K562 (cell line): ENCODE measurements around the gene UBE3B. TPM values are rescaled to one million over a fixed set of nuclear protein-coding genes. Genes with fewer than 3 reads are reported as not detected.

Experiments
- ATAC-seq: fragments of 200-7000 bp; cut with Tn5 transposase; 3 replicates; pipeline ENCODE4 v1.9.1; 2020; ENCODE audit warnings: moderate library complexity
- BruUV-seq: library from RNA; stranded (reverse); fragments of 400-500 nt; replicated peaks from 2 replicates; lab custom pipeline; 2021; lab: Mats Ljungman, UMichigan
- CTCF ChIA-PET: fragments of 300-600 bp; formaldehyde crosslinking; extraction: SDS; loops from one replicate; lab custom pipeline; 2021; ENCODE audit warnings: low intra/inter-chr PET ratio; lab: Yijun Ruan, JAX
- POLR2A ChIA-PET: fragments of 300-600, 350-650 bp; sonication (Branson Sonifier 250); formaldehyde crosslinking; extraction: SDS; loops from one replicate; lab custom pipeline; 2021; ENCODE audit warnings: antibody characterized with exemption, inconsistent platforms; lab: Yijun Ruan, JAX
- DNase-seq, 4 experiments: peaks; one replicate each; pipeline versions ENCODE4 v3.0.0 to v3.0.0-alpha.2; 2011 to 2018; ENCODE audit warnings: low spot score in 3 of 4, mixed read lengths in 3 of 4; ENCODE audit errors: extremely low read depth in 1 of 4
- FAIRE-seq: peaks from 2 replicates; lab custom pipeline; 2011; peaks lifted over from hg19 to GRCh38; lab: Jason Lieb, UNC
- H2AFZ ChIP-seq: 2 replicates; pipeline ENCODE4 v1.6.0; 2011; ENCODE audit warnings: low read depth, low read length, control low read depth, inconsistent platforms
- H3K27ac ChIP-seq: fragments of 200-600 bp; 3 replicates; pipeline ENCODE4 v1.8.0; 2011; ENCODE audit warnings: low read depth, mild to moderate bottlenecking, control low read depth, inconsistent platforms, low read length, moderate library complexity, mixed read lengths; ENCODE audit errors: extremely low read depth
- H3K27me3 ChIP-seq, 2 experiments: fragments of 300-600 bp in 1 of 2; 2 replicates in 1 of 2; 3 replicates in 1 of 2; pipeline versions ENCODE4 v1.6.0 to v1.8.0; 2011; ENCODE audit warnings: inconsistent platforms in 2 of 2, low read length in 2 of 2, mild to moderate bottlenecking in 1 of 2, mixed read lengths in 1 of 2, moderate library complexity in 1 of 2; ENCODE audit not compliant: control insufficient read depth in 2 of 2, insufficient read depth in 2 of 2
- H3K36me3 ChIP-seq: fragments of 300-600 bp; 3 replicates; pipeline ENCODE4 v1.8.0; 2011; ENCODE audit warnings: mild to moderate bottlenecking, low read length, inconsistent platforms; ENCODE audit not compliant: control insufficient read depth, insufficient read depth
- H3K4me1 ChIP-seq, 2 experiments: fragments of 200-600 bp in 1 of 2; replicated peaks in 1 of 2; 2 replicates in 1 of 2; 3 replicates in 1 of 2; pipeline versions ENCODE4 v1.5.1 to v1.8.0; 2011; ENCODE audit warnings: inconsistent platforms in 2 of 2, low read length in 2 of 2, mild to moderate bottlenecking in 1 of 2, mixed read lengths in 1 of 2, moderate library complexity in 1 of 2; ENCODE audit not compliant: control insufficient read depth in 2 of 2, insufficient read depth in 2 of 2
- H3K4me2 ChIP-seq: 2 replicates; pipeline ENCODE4 v1.6.1; 2011; ENCODE audit warnings: low read length, control low read depth, inconsistent platforms, mixed read lengths; ENCODE audit not compliant: insufficient read depth
- H3K4me3 ChIP-seq: fragments of 200-600 bp; sonication (generic), shearing (Covaris generic); 2 replicates; pipeline ENCODE4 v1.5.1; 2016; ENCODE audit warnings: control low read depth, inconsistent platforms
- H3K79me2 ChIP-seq: fragments of 200-600 bp; 3 replicates; pipeline ENCODE4 v1.8.0; 2011; ENCODE audit warnings: low read length, inconsistent platforms; ENCODE audit not compliant: control insufficient read depth, insufficient read depth
- H3K9ac ChIP-seq, 2 experiments: 2 replicates each; pipeline versions ENCODE4 v1.6.0 to v1.6.1; 2011; ENCODE audit warnings: low read depth in 2 of 2, low read length in 2 of 2, control low read depth in 1 of 2, inconsistent platforms in 1 of 2, mild to moderate bottlenecking in 1 of 2, mixed read lengths in 1 of 2; ENCODE audit not compliant: insufficient read depth in 1 of 2
- H3K9me1 ChIP-seq: one replicate; pipeline ENCODE4 v1.6.0; 2011; ENCODE audit warnings: inconsistent platforms, mild to moderate bottlenecking, low read length, moderate library complexity; ENCODE audit not compliant: control insufficient read depth, insufficient read depth
- H3K9me3 ChIP-seq: replicated peaks from 2 replicates; pipeline ENCODE4 v1.5.1; 2011; ENCODE audit warnings: low read depth, low read length, inconsistent platforms; ENCODE audit not compliant: control insufficient read depth, insufficient read depth
- H4K20me1 ChIP-seq: replicated peaks from 2 replicates; pipeline ENCODE4 v1.6.1; 2011; ENCODE audit warnings: low read length, inconsistent platforms, mixed read lengths; ENCODE audit not compliant: control insufficient read depth, insufficient read depth
- HLTF ChIP-seq: fragments of 450-650 bp; IDR thresholded peaks from 2 replicates; pipeline ENCODE4 v1.6.1; 2016
- NBN ChIP-seq: fragments of 450-650 bp; IDR thresholded peaks from 2 replicates; pipeline ENCODE4 v1.6.1; 2016; ENCODE audit warnings: low read depth, mild to moderate bottlenecking
- TCF7 ChIP-seq: sonication (generic); IDR thresholded peaks from 2 replicates; pipeline ENCODE4 v1.6.1; 2016; ENCODE audit warnings: antibody characterized with exemption, borderline replicate concordance
- ZC3H8 ChIP-seq: fragments of 450-650 bp; IDR thresholded peaks from 2 replicates; pipeline ENCODE4 v1.6.1; 2017
- ZNF140 ChIP-seq: fragments of 250-450 bp; sonication (Bioruptor Pico); IDR thresholded peaks from 2 replicates; pipeline ENCODE4 v1.8.0; 2021; ENCODE audit warnings: moderate library complexity, mild to moderate bottlenecking, inconsistent platforms
- ZNF436 ChIP-seq: fragments of 250-450, 450-650 bp; sonication (Bioruptor Pico); formaldehyde crosslinking; IDR thresholded peaks from 2 replicates; pipeline ENCODE4 v1.7.0; 2020; ENCODE audit warnings: mild to moderate bottlenecking
- WGBS: fragments of 100-300 bp; shearing (Covaris generic); methylation state at CpG from one replicate; pipeline ENCODE4 v1.1.6; 2016; ENCODE audit warnings: low coverage, mixed read lengths; ENCODE audit not compliant: insufficient coverage; ENCODE audit errors: missing lambda C conversion rate; 5-methylcytosine and 5-hydroxymethylcytosine counted together
- in situ Hi-C: fragments of 300-500 bp; cut with MboI; formaldehyde crosslinking; loops from 4 replicates; pipeline ENCODE4 v1.15.0; 2018; ENCODE audit warnings: inconsistent platforms, mixed read lengths
- intact Hi-C: fragments of 100-400 bp; cut with micrococcal nuclease; formaldehyde crosslinking; loops from 2 replicates; pipeline ENCODE4 v1.14.2; 2022
- polyA plus RNA-seq, 8 experiments: library from polyadenylated mRNA; depleted of rRNA in 4 of 8; stranded (reverse) in 5 of 8; unstranded in 3 of 8; fragments of >200 nt; fragmentation: Nextera tagmentation in 2 of 8; fragmentation: Illumina TruSeq in 1 of 8; extraction: Ambion mirVana in 2 of 8; extraction: Trizol in 1 of 8; gene quantifications; 2 replicates each; pipeline versions ENCODE4 v1.2.1 to v1.2.3, GENCODE V29; 2011 to 2014; ENCODE audit warnings: inconsistent platforms in 1 of 8, missing spikeins in 1 of 8
- total RNA-seq, 7 experiments: library from RNA; depleted of rRNA in 6 of 7; stranded (reverse); fragments of >200 nt in 6 of 7; fragmentation: Illumina TruSeq in 2 of 7; extraction: Trizol in 2 of 7; gene quantifications; 2 replicates each; pipeline versions ENCODE4 v1.2.1 to v1.2.3, GENCODE V29; 2011 to 2021; ENCODE audit warnings: low replicate concordance in 1 of 7
- TF ChIP-seq, protein P1 (sequence below): sonication (generic); formaldehyde crosslinking; IDR thresholded peaks from 2 replicates; pipeline ENCODE4 v1.8.0; 2023; ENCODE audit warnings: missing genetic modification reagents, mild to moderate bottlenecking, borderline replicate concordance
- TF ChIP-seq, protein P2 (sequence below): sonication (generic); formaldehyde crosslinking; IDR thresholded peaks from 2 replicates; pipeline ENCODE4 v1.8.1; 2022; ENCODE audit warnings: missing genetic modification reagents

The UBE3B gene
- total and polyA plus RNA-seq, 9 of the 15 experiments (the other 6 are each of a cell fraction or from before 2014, with no cell fraction given): 7.6 to 23.6 (median 15.5) TPM

- in situ Hi-C loops: no loop called here
- H3K4me3 ChIP-seq: no peak overlapping the region
- no peak for DNase-seq
- BruUV-seq: no TSS peak
- H2AFZ ChIP-seq: no peak overlapping the region
- no peaks in the 10 kb centered on the region for H3K27me3 ChIP-seq
- H3K27ac ChIP-seq: no peak overlapping the region
- H3K79me2 ChIP-seq: no peaks in the 10 kb centered on the region
- no peak for FAIRE-seq
- H3K36me3 ChIP-seq: peaks cover 43% of the 10 kb centered on the region; the same call in 2 of the 3 replicates
- H3K4me2 ChIP-seq: no peak overlapping the region
- WGBS: 90% methylated on average over 8 of the region's 8 CpGs
- no peak overlapping the region for H3K9ac ChIP-seq
- H4K20me1 ChIP-seq: no peaks in the 10 kb centered on the region
- CTCF ChIA-PET: no interaction called here
- POLR2A ChIA-PET: no interaction called here
- H3K9me1 ChIP-seq: no peaks in the 10 kb centered on the region
- TF ChIP-seq ZC3H8 (no peak), NBN (no peak), HLTF (no peak), ZNF140 (CRISPR knock-in tag) (no peak), ZNF436 (no peak), TCF7 (no peak)
- TF ChIP-seq, protein P1, sequence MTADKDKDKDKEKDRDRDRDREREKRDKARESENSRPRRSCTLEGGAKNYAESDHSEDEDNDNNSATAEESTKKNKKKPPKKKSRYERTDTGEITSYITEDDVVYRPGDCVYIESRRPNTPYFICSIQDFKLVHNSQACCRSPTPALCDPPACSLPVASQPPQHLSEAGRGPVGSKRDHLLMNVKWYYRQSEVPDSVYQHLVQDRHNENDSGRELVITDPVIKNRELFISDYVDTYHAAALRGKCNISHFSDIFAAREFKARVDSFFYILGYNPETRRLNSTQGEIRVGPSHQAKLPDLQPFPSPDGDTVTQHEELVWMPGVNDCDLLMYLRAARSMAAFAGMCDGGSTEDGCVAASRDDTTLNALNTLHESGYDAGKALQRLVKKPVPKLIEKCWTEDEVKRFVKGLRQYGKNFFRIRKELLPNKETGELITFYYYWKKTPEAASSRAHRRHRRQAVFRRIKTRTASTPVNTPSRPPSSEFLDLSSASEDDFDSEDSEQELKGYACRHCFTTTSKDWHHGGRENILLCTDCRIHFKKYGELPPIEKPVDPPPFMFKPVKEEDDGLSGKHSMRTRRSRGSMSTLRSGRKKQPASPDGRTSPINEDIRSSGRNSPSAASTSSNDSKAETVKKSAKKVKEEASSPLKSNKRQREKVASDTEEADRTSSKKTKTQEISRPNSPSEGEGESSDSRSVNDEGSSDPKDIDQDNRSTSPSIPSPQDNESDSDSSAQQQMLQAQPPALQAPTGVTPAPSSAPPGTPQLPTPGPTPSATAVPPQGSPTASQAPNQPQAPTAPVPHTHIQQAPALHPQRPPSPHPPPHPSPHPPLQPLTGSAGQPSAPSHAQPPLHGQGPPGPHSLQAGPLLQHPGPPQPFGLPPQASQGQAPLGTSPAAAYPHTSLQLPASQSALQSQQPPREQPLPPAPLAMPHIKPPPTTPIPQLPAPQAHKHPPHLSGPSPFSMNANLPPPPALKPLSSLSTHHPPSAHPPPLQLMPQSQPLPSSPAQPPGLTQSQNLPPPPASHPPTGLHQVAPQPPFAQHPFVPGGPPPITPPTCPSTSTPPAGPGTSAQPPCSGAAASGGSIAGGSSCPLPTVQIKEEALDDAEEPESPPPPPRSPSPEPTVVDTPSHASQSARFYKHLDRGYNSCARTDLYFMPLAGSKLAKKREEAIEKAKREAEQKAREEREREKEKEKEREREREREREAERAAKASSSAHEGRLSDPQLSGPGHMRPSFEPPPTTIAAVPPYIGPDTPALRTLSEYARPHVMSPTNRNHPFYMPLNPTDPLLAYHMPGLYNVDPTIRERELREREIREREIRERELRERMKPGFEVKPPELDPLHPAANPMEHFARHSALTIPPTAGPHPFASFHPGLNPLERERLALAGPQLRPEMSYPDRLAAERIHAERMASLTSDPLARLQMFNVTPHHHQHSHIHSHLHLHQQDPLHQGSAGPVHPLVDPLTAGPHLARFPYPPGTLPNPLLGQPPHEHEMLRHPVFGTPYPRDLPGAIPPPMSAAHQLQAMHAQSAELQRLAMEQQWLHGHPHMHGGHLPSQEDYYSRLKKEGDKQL (CRISPR knock-in tag): no peak
- TF ChIP-seq, protein P2, sequence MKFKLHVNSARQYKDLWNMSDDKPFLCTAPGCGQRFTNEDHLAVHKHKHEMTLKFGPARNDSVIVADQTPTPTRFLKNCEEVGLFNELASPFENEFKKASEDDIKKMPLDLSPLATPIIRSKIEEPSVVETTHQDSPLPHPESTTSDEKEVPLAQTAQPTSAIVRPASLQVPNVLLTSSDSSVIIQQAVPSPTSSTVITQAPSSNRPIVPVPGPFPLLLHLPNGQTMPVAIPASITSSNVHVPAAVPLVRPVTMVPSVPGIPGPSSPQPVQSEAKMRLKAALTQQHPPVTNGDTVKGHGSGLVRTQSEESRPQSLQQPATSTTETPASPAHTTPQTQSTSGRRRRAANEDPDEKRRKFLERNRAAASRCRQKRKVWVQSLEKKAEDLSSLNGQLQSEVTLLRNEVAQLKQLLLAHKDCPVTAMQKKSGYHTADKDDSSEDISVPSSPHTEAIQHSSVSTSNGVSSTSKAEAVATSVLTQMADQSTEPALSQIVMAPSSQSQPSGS: no peak
- TF ChIP-seq, all 486 proteins: peak for 0
- peaks cover 0 to 3% of the 10 kb centered on the region in 2 experiments; a peak in 1 of 5 replicates for H3K4me1 ChIP-seq
- no peaks in the 10 kb centered on the region for H3K9me3 ChIP-seq
- ATAC-seq: no peak
- intact Hi-C loops: no loop called here
These were observed 28.6 kb upstream of the UBE3B start for GRCh38 chr12:109448707-109449390.
